GM18511 (cell line): ENCODE measurements around the gene VSX1.

Experiments
- ATAC-seq: cut with Tn5 transposase; IDR thresholded peaks from one replicate; pipeline ENCODE4 v1.9.1; 2021; ENCODE audit warnings: mild to moderate bottlenecking, moderate library complexity; ENCODE audit not compliant: unreplicated experiment

The VSX1 gene

GRCh38 chr20:25042531-25043498 is 39.1 kb downstream of the VSX1 start:
- ATAC-seq: peak; percentile 94

GRCh38 chr20:25041813-25042530 is 40.0 kb downstream of the VSX1 start:
- ATAC-seq: no peak

DNA sequence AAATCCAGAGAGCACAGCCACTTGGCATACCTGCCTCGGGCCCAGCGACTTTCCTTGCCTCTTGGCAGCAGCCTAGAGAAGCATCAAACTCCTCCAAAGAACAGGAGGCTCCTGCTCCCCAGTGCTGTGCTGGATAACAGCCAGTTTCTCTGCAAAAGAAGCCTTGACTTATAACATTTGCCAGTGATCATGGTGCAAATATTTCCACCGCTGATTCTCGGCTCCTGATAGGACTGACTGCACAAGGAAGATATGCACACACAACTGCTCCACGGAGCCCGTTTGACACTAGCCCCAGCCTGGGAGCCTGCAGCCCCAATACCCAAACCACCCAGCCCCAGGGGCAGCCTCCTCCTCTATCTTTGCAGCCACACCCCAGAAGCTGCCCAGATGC is 41.5 kb downstream of the VSX1 start:
- no peak for ATAC-seq

GRCh38 chr20:25039697-25040437 is 42.1 kb downstream of the VSX1 start:
- no peak for ATAC-seq

GRCh38 chr20:25038591-25039015 is 43.3 kb downstream of the VSX1 start:
- ATAC-seq: no peak

DNA sequence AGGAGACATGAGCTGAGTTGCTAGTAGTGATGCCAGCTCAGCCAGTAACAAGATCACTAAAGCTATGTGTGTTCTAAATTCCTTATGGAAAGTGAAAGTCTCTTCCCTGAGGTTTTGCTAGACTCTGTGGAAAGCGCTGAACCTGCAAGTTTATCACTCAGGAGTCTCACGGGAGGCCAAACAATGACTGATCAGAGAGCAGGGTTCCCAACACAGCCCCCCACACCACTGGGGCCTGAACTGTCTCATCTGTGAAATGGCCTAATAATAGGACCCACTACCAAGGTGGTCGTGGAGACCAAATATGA is 43.9 kb downstream of the VSX1 start:
- ATAC-seq: no peak

- no peak for ATAC-seq
Measured at GRCh38 chr20:25037288-25038102, 44.4 kb downstream of the VSX1 start.

DNA sequence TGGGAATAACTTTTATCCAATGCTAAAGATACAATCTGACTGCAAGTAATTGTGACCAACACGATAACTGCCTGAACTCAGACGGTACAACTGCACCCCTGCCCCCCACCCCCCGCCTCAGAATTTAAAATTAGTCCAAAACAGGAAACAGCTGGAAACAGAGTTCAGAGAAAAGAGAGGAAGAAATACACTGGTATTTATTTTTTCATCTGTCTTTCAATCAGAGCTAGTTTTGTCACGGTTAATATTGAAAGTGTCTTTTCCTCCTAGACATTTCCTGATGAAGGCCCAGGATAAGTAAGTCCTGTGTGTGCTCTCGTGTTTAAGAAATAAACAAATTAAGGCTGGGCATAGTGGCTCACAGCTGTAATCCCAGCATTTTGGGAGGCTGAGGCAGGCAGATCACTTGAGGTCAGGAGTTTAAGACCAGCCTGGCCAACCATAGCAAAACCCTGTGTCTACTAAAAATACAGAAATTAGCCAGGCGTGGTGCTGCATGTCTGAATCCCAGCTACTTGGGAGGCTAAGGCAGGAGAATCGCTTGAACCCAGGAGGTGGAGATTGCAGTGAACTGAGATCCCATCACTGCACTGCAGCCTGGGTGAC is 45.5 kb downstream of the VSX1 start:
- ATAC-seq: peak; percentile 25

- peak; percentile 47 for ATAC-seq
Measured at GRCh38 chr20:25035921-25036320, 46.0 kb downstream of the VSX1 start.

DNA sequence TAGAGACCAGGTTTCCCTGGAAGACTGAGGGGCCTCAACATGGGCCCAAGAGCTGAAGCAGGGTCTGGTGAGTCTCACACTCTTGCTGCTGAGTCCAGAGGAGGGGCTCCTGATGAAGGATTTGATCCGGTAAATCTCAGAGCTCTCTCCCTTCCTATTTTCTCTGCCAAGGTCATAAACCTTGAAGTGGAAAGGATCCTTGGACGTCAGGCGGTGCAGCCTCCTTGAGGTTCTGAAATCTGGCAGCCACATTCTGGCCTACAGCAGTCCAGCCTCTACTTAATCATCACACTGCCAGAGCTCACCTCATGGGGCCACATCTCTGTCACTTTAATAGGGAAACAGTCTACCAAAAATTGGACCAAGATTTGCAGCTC is 48.0 kb downstream of the VSX1 start:
- no peak for ATAC-seq

DNA sequence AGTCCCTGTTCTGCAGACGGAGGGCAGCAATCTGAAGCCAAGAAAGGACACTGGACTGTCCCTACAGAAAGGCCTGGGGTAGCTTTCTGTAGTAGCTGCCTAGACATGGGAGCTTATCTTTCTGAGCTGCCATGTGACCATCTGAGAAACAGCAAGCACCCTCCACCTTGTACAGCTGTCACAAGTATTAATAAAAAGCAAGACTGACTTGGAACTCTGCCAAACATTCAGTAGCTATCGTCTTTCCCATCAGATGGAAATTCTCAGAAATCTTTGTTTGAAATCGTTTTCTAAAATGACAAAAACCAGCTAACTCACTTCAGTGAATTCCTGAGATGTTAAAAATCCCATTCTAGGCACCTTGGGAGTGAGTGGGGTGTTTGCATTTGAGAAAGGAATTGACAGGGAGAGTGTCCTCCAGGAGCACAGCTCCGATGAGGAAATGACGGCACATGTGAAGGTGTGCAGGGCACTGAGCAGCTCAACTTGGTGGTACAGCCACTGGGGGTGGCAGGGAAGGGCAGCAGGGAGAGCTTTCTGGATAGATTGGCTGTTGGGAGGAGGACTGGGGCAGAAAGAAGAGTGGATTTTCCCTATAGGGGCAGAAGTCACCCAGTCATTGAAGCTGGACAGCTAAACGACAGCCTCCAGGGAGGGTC is 48.5 kb downstream of the VSX1 start:
- no peak for ATAC-seq

DNA sequence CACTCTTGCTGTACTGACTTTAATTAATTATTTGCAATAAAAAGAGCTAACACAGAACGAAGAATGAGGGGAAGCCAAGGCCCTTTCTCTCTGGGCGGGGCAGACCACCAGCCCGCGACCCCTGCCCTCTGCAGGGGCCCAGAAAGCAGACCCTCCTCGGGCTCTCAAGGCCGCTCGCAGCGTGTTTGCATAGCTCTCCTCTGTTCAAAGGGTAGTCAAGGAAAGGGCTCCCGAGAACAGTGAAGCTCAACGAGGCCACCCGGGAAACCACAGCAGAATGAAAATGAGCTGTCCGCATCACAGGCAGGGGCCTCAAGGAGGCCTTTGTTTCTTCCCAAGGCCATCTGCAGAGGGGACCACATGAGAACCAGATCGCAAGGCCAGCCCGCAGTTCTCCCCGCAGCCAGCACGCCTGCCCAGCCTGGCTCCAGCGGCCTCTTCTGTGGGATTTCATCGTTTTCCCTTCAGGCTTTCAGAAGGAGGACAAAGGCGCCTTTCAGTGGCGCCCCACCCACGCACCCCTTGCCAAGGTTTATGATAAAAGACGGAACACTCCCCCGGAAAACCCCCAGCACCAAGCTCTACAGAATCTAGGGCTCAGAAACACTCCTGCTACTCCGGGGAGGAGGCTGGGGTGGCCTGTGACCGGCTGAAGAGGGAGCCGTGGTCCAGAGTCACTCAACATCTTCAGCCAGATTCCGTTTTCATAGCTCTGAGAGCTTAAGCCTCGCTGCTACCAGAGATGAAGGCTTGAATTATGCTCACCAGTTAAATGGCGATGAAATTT is 49.3 kb downstream of the VSX1 start:
- ATAC-seq: no peak

GRCh38 chr20:25032065-25032477 is 49.9 kb downstream of the VSX1 start:
- ATAC-seq: no peak

GRCh38 chr20:25031241-25031640 is 50.7 kb downstream of the VSX1 start:
- no peak for ATAC-seq

- no peak for ATAC-seq
Measured at GRCh38 chr20:25030649-25031207, 51.2 kb downstream of the VSX1 start.

- ATAC-seq: no peak
Measured at GRCh38 chr20:25030007-25030648, 51.8 kb downstream of the VSX1 start.

DNA sequence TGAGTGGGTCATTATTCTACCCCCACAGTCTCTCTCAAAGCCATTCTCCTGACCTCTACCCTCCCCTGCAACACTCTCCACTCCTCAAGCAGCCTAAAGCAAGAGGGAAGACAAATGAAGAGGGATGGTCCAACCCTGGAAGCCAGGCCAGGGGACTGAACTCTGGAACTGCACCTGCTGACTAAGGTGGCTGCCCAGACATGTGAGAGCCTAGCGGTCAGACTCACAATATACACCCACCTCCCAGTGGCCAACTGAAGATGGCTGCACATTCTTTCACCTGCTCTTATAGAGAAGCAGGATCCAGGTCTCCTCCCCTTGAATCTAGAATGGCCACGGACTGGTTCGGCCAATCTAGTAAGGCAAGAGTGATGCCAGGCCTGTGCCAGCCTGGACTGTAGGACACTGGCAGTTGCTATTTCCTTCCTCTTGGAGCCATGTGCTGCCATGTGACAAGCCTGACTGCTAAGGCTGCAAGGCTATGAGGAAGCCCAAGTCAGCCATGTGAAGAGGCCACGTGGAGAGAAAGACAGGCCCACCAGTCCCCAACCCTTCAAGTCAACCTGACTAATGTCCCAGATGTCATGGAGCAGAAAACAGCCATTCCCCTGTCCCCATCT is 55.8 kb downstream of the VSX1 start:
- no peak for ATAC-seq
